HCT116 (cell line): ENCODE measurements around the gene MRPS5. TPM values are rescaled to one million over a fixed set of nuclear protein-coding genes. Genes with fewer than 3 reads are reported as not detected.

Experiments used
- ATAC-seq: fragments of 200-7000 bp; cut with Tn5 transposase; 2 replicates; pipeline ENCODE4 v1.9.1; 2020; ENCODE audit warnings: mild to moderate bottlenecking, moderate library complexity
- BruUV-seq: library from RNA; stranded (reverse); fragments of 400-500 nt; replicated peaks from 2 replicates; lab custom pipeline; 2021; lab: Mats Ljungman, UMichigan
- CTCF ChIA-PET: fragments of 300-600 bp; sonication (Branson Sonifier 250); formaldehyde crosslinking; loops from one replicate; lab custom pipeline; 2021; ENCODE audit warnings: antibody characterized with exemption; lab: Charles Lee
- POLR2A ChIA-PET: fragments of 300-600, 350-600 bp; sonication (Branson Sonifier 250); formaldehyde crosslinking; loops from one replicate; lab custom pipeline; 2021; ENCODE audit warnings: antibody characterized with exemption; lab: Charles Lee
- RAD21 ChIA-PET, 2 experiments: fragments of 300-600 bp; sonication (Branson Sonifier 250); formaldehyde crosslinking; loops; one replicate each; lab custom pipeline; 2023; ENCODE audit warnings: low total read pairs in 2 of 2; ENCODE audit not compliant: uncharacterized antibody in 2 of 2, unreplicated experiment in 2 of 2, low non-redundant PET in 1 of 2; lab: Charles Lee
- DNase-seq: peaks from one replicate; pipeline ENCODE4 v3.0.0-alpha.2; 2010; ENCODE audit warnings: low read depth, low spot score
- H2AFZ ChIP-seq: fragments of 200-600 bp; shearing (Covaris generic), sonication (generic); 2 replicates; pipeline ENCODE4 v1.6.1; 2017; ENCODE audit warnings: low read depth, mixed run types, mixed read lengths, antibody characterized with exemption, low read length; ENCODE audit not compliant: poor library complexity, severe bottlenecking
- H3K27ac ChIP-seq: 2 replicates; pipeline ENCODE4 v1.5.1; 2012; ENCODE audit warnings: low read depth, low read length
- H3K27me3 ChIP-seq: fragments of 200-600 bp; sonication (generic); 2 replicates; pipeline ENCODE4 v1.6.1; 2016; ENCODE audit warnings: mixed run types, low read length, mixed read lengths; ENCODE audit not compliant: insufficient read depth
- H3K36me3 ChIP-seq, 2 experiments: fragments of 200-500 bp in 1 of 2; fragments of 200-600 bp in 1 of 2; sonication (Bioruptor generic) in 1 of 2; sonication (generic) in 1 of 2; 2 replicates each; pipeline versions ENCODE4 v1.5.1 to v1.6.1; 2014 to 2016; ENCODE audit warnings: low read length in 2 of 2, inconsistent platforms in 1 of 2, mixed read lengths in 1 of 2, mixed run types in 1 of 2; ENCODE audit not compliant: insufficient read depth in 2 of 2, control insufficient read depth in 1 of 2
- H3K4me1 ChIP-seq, 2 experiments: fragments of 200-600 bp in 1 of 2; sonication (generic) in 1 of 2; 2 replicates each; pipeline versions ENCODE4 v1.5.1 to v1.6.1; 2012 to 2017; ENCODE audit warnings: low read length in 2 of 2, inconsistent platforms in 1 of 2, mild to moderate bottlenecking in 1 of 2, mixed read lengths in 1 of 2, mixed run types in 1 of 2, moderate library complexity in 1 of 2; ENCODE audit not compliant: insufficient read depth in 2 of 2, control insufficient read depth in 1 of 2
- H3K4me2 ChIP-seq: fragments of 200-600 bp; sonication (generic); 2 replicates; pipeline ENCODE4 v1.6.1; 2017; ENCODE audit warnings: mixed run types, low read length, mixed read lengths
- H3K4me3 ChIP-seq, 2 experiments: fragments of 200-600 bp in 1 of 2; sonication (generic) in 1 of 2; replicated peaks in 1 of 2; 2 replicates each; pipeline ENCODE4 v1.5.1; 2011 to 2016; ENCODE audit warnings: low read length in 2 of 2, control low read depth in 1 of 2, low read depth in 1 of 2, mild to moderate bottlenecking in 1 of 2, mixed read lengths in 1 of 2, mixed run types in 1 of 2
- H3K79me2 ChIP-seq: fragments of 200-600 bp; sonication (generic); 2 replicates; pipeline ENCODE4 v1.6.1; 2017; ENCODE audit warnings: mild to moderate bottlenecking, mixed run types, low read length, moderate library complexity, mixed read lengths; ENCODE audit not compliant: insufficient read depth
- H3K9ac ChIP-seq: fragments of 200-600 bp; sonication (generic); 2 replicates; pipeline ENCODE4 v1.6.1; 2016; ENCODE audit warnings: low read length, mixed read lengths
- H3K9me2 ChIP-seq: fragments of 200-600 bp; sonication (generic), shearing (Covaris generic); 2 replicates; pipeline ENCODE4 v1.6.1; 2017; ENCODE audit warnings: mixed run types, mild to moderate bottlenecking, moderate library complexity; ENCODE audit not compliant: insufficient read depth
- H3K9me3 ChIP-seq, 2 experiments: fragments of 200-500 bp in 1 of 2; fragments of 200-600 bp in 1 of 2; sonication (Bioruptor generic) in 1 of 2; sonication (generic) in 1 of 2; 2 replicates each; pipeline ENCODE4 v1.6.1; 2014 to 2017; ENCODE audit warnings: low read length in 2 of 2, mixed read lengths in 2 of 2, inconsistent platforms in 1 of 2, low read depth in 1 of 2, mild to moderate bottlenecking in 1 of 2, mixed run types in 1 of 2, moderate library complexity in 1 of 2; ENCODE audit not compliant: control insufficient read depth in 1 of 2, insufficient read depth in 1 of 2
- H4K20me1 ChIP-seq: fragments of 200-600 bp; sonication (generic), shearing (Covaris generic); 2 replicates; pipeline ENCODE4 v1.6.1; 2017; ENCODE audit warnings: mixed run types, mild to moderate bottlenecking, moderate library complexity; ENCODE audit not compliant: insufficient read depth
- ATF3 ChIP-seq: IDR thresholded peaks from 2 replicates; pipeline ENCODE4 v1.6.1; 2012
- CTCF ChIP-seq, 3 experiments: fragments of 200-600 bp in 1 of 3; sonication (generic) in 1 of 3; IDR thresholded peaks in 2 of 3; conservative IDR thresholded peaks in 1 of 3; 2 replicates each; pipeline ENCODE4 v1.5.1; 2012 to 2017; ENCODE audit warnings: low read depth in 2 of 3, low read length in 2 of 3, antibody characterized with exemption in 1 of 3, borderline replicate concordance in 1 of 3, control low read depth in 1 of 3, mild to moderate bottlenecking in 1 of 3, mixed read lengths in 1 of 3, mixed run types in 1 of 3, moderate library complexity in 1 of 3; ENCODE audit not compliant: insufficient read depth in 1 of 3
- EZH2phosphoT487 ChIP-seq: fragments of 200-600 bp; IDR thresholded peaks from 2 replicates; pipeline ENCODE4 v1.6.1; 2018; ENCODE audit warnings: antibody characterized with exemption, borderline replicate concordance
- FOSL1 ChIP-seq: IDR thresholded peaks from 2 replicates; pipeline ENCODE4 v1.6.1; 2012; ENCODE audit warnings: low read depth
- POLR2A ChIP-seq: IDR thresholded peaks from 2 replicates; pipeline ENCODE4 v1.7.0; 2011; ENCODE audit warnings: borderline replicate concordance; ENCODE audit not compliant: insufficient read depth, insufficient read length; ENCODE audit errors: extremely low read depth
- POLR2AphosphoS5 ChIP-seq: IDR thresholded peaks from 2 replicates; pipeline ENCODE4 v1.6.1; 2011; ENCODE audit warnings: mild to moderate bottlenecking, low read depth, low read length, moderate library complexity
- RAD21 ChIP-seq: IDR thresholded peaks from 2 replicates; pipeline ENCODE4 v1.6.1; 2012; ENCODE audit warnings: low read depth, mild to moderate bottlenecking
- REST ChIP-seq: IDR thresholded peaks from 2 replicates; pipeline ENCODE4 v1.6.1; 2012; ENCODE audit warnings: low read depth
- SIN3A ChIP-seq: IDR thresholded peaks from 2 replicates; pipeline ENCODE4 v1.6.1; 2012; ENCODE audit warnings: low read depth
- SRF ChIP-seq: IDR thresholded peaks from 2 replicates; pipeline ENCODE4 v1.6.1; 2012; ENCODE audit warnings: low read depth
- YY1 ChIP-seq: IDR thresholded peaks from 2 replicates; pipeline ENCODE4 v1.6.1; 2011; ENCODE audit warnings: low read length, low read depth, moderate library complexity, mild to moderate bottlenecking; ENCODE audit not compliant: insufficient replicate concordance; ENCODE audit errors: extremely low read depth
- ZBTB33 ChIP-seq: IDR thresholded peaks from 2 replicates; pipeline ENCODE4 v1.6.1; 2011; ENCODE audit warnings: mild to moderate bottlenecking, low read length, moderate library complexity; ENCODE audit not compliant: insufficient replicate concordance; ENCODE audit errors: extremely low read depth
- ZNF274 ChIP-seq: fragments of 200-500 bp; sonication (Bioruptor generic); IDR thresholded peaks from 2 replicates; pipeline ENCODE4 v1.6.1; 2014; ENCODE audit warnings: mild to moderate bottlenecking, low read depth, low read length, inconsistent platforms
- intact Hi-C: fragments of 100-400 bp; cut with micrococcal nuclease; formaldehyde crosslinking; loops from 2 replicates; pipeline ENCODE4 v1.10.0; 2022
- total RNA-seq: library from RNA; stranded (reverse); gene quantifications from one replicate; pipeline ENCODE4 v1.2.1, GENCODE V29; 2021; ENCODE audit not compliant: unreplicated experiment

MRPS5 gene
- total RNA-seq, 1 experiment from 2014 or later, result 70.6 TPM

- H3K9me2 ChIP-seq, result no peaks in the 10 kb centered on the region
- no peak for TF ChIP-seq POLR2AphosphoS5
- TF ChIP-seq REST, result no peak
- TF ChIP-seq FOSL1, result no peak
- TF ChIP-seq ZBTB33, result no peak
- TF ChIP-seq SRF, result no peak
- no peak for TF ChIP-seq POLR2A
- TF ChIP-seq EZH2phosphoT487, result no peak
- TF ChIP-seq ATF3, result no peak
- peak; percentile 75 to 87 (median 86) for TF ChIP-seq CTCF (IDR thresholded peaks at IDR 0.05 in 2 of 3, conservative IDR thresholded peaks at IDR 0.05 in 1 of 3; ENCODE audit: borderline replicate concordance in 1 of 3, insufficient read depth in 1 of 3, low read depth in 2 of 3, low read length in 2 of 3)
- no peak for TF ChIP-seq YY1
- TF ChIP-seq SIN3A, result no peak
- TF ChIP-seq RAD21, result peak; percentile 81
- TF ChIP-seq ZNF274, result no peak
- no peak overlapping the region for H3K4me2 ChIP-seq
- H2AFZ ChIP-seq, result no peak overlapping the region
- H3K9me3 ChIP-seq, result no peaks in the 10 kb centered on the region
- ChIA-PET CTCF (interaction anchor here (0.6 to 2.5 kb wide), 12 partner anchors 14 to 243 kb away, joined by 3 to 33 read pairs (median 4); partner anchors contain the start of gene TEKT4), RAD21 (interaction anchor here (0.8 to 1.3 kb wide), 4 partner anchors 39 to 129 kb away, joined by 4 to 7 read pairs (median 6); no protein-coding TSS in a partner anchor), POLR2A (interaction anchor here (0.6 to 1.1 kb wide), 2 partner anchors 93 to 117 kb away, joined by 3 read pairs; no protein-coding TSS in a partner anchor)
- intact Hi-C loops, result loop anchor here (1.0 to 2.0 kb wide), 2 partner anchors 93 to 241 kb away; no protein-coding TSS in a partner anchor
- DNase-seq (peak; percentile 45), ATAC-seq (peak; percentile 100)
- H3K36me3 ChIP-seq, result peaks cover 32 to 35% of the 10 kb centered on the region in 2 experiments
- no peak overlapping the region for H3K4me3 ChIP-seq
- no peak overlapping the region for H3K9ac ChIP-seq
- BruUV-seq, result no TSS peak
- peaks cover 0 to 15% of the 10 kb centered on the region in 2 experiments; a peak in 3 of 4 replicates for H3K4me1 ChIP-seq
- H3K27ac ChIP-seq, result no peak overlapping the region
- H4K20me1 ChIP-seq, result no peaks in the 10 kb centered on the region
- peaks cover 67% of the 10 kb centered on the region for H3K79me2 ChIP-seq
- H3K27me3 ChIP-seq, result no peaks in the 10 kb centered on the region
Observed at GRCh38 chr2:95115418-95115817, 6.2 kb downstream of the MRPS5 start.
